Hepatocyte (in vitro differentiated cells): Measurements from ENCODE around the gene UCP3. TPM values are rescaled to one million over a fixed set of nuclear protein-coding genes. Genes with fewer than 3 reads are reported as not detected.

Experiments
- DNase-seq: peaks from one replicate; pipeline ENCODE4 v3.0.0-alpha.2; 2016; ENCODE audit warnings: low spot score
- H2AFZ ChIP-seq: fragments of 200-600 bp; sonication (generic); 2 replicates; pipeline ENCODE4 v1.6.0; 2016; ENCODE audit warnings: antibody characterized with exemption, mild to moderate bottlenecking
- H3K27ac ChIP-seq: fragments of 200-600 bp; sonication (generic); 2 replicates; pipeline ENCODE4 v1.5.1; 2016; ENCODE audit warnings: mild to moderate bottlenecking
- H3K27me3 ChIP-seq: fragments of 200-600 bp; sonication (generic); 2 replicates; pipeline ENCODE4 v1.6.1; 2016
- H3K36me3 ChIP-seq: fragments of 200-600 bp; sonication (generic); replicated peaks from 2 replicates; pipeline ENCODE4 v1.5.1; 2016; ENCODE audit warnings: low read depth; ENCODE audit not compliant: insufficient read depth
- H3K4me1 ChIP-seq: fragments of 200-600 bp; sonication (generic); 2 replicates; pipeline ENCODE4 v1.5.1; 2016; ENCODE audit warnings: mild to moderate bottlenecking, moderate library complexity; ENCODE audit not compliant: insufficient read depth
- H3K4me2 ChIP-seq: fragments of 200-600 bp; sonication (generic); 2 replicates; pipeline ENCODE4 v1.6.0; 2016
- H3K4me3 ChIP-seq: fragments of 200-600 bp; sonication (generic); 2 replicates; pipeline ENCODE4 v1.5.1; 2016; ENCODE audit warnings: mild to moderate bottlenecking
- H3K79me2 ChIP-seq: fragments of 200-600 bp; sonication (generic); 2 replicates; pipeline ENCODE4 v1.6.0; 2017; ENCODE audit warnings: mild to moderate bottlenecking
- H3K9me2 ChIP-seq: fragments of 200-600 bp; sonication (generic); replicated peaks from 2 replicates; pipeline ENCODE4 v1.6.0; 2017; ENCODE audit warnings: mild to moderate bottlenecking; ENCODE audit not compliant: insufficient read depth
- H3K9me3 ChIP-seq: fragments of 200-600 bp; sonication (generic); 2 replicates; pipeline ENCODE4 v1.5.1; 2016; ENCODE audit warnings: low read depth, mild to moderate bottlenecking
- H4K20me1 ChIP-seq: fragments of 200-600 bp; sonication (generic); 2 replicates; pipeline ENCODE4 v1.6.0; 2016; ENCODE audit warnings: mild to moderate bottlenecking; ENCODE audit not compliant: insufficient read depth, poor library complexity, severe bottlenecking
- CTCF ChIP-seq: fragments of 200-600 bp; sonication (generic); IDR thresholded peaks from 2 replicates; pipeline ENCODE4 v1.5.1; 2016; ENCODE audit warnings: antibody characterized with exemption, mild to moderate bottlenecking; ENCODE audit not compliant: poor library complexity
- EZH2 ChIP-seq: fragments of 200-600 bp; sonication (generic); IDR thresholded peaks from 2 replicates; pipeline ENCODE4 v1.6.1; 2016; ENCODE audit warnings: antibody characterized with exemption, mild to moderate bottlenecking, borderline replicate concordance
- EZH2phosphoT487 ChIP-seq: fragments of 200-600 bp; sonication (generic); IDR thresholded peaks from one replicate; pipeline ENCODE4 v1.6.1; 2018; ENCODE audit warnings: antibody characterized with exemption, mild to moderate bottlenecking, low read depth, moderate library complexity; ENCODE audit not compliant: unreplicated experiment, severe bottlenecking
- WGBS: methylation state at CpG from one replicate; pipeline ENCODE4 v1.1.6; 2016; ENCODE audit warnings: low lambda C conversion rate; ENCODE audit errors: missing lambda C conversion rate; 5-methylcytosine and 5-hydroxymethylcytosine counted together
- polyA plus RNA-seq: library from polyadenylated mRNA; unstranded; fragments of >200 nt; fragmentation: Nextera tagmentation; extraction: Ambion mirVana; gene quantifications from 2 replicates; pipeline ENCODE4 v1.2.1, GENCODE V29; 2016
- total RNA-seq: library from RNA; depleted of rRNA; stranded (reverse); fragments of >200 nt; gene quantifications from 2 replicates; pipeline ENCODE4 v1.2.3, GENCODE V29; 2014

UCP3 gene
- total and polyA plus RNA-seq, 2 experiments from 2014 or later: 0.80 TPM; not detected in 1

GRCh38 chr11:73961321-73961720 is 47.6 kb downstream of the UCP3 start:
- no peak overlapping the region for H3K27ac ChIP-seq
- no peaks in the 10 kb centered on the region for H3K4me1 ChIP-seq
- DNase-seq: no peak
- H3K79me2 ChIP-seq: no peaks in the 10 kb centered on the region
- H3K4me3 ChIP-seq: no peak overlapping the region
- no peaks in the 10 kb centered on the region for H4K20me1 ChIP-seq
- H3K9me3 ChIP-seq: no peaks in the 10 kb centered on the region
- no peak overlapping the region for H3K4me2 ChIP-seq
- no peaks in the 10 kb centered on the region for H3K27me3 ChIP-seq
- no peaks in the 10 kb centered on the region for H3K9me2 ChIP-seq
- WGBS: 78% methylated on average over 4 of the region's 4 CpGs
- TF ChIP-seq CTCF: no peak
- no peak for TF ChIP-seq EZH2
- no peak for TF ChIP-seq EZH2phosphoT487
- H2AFZ ChIP-seq: no peak overlapping the region
- H3K36me3 ChIP-seq: no peaks in the 10 kb centered on the region

GRCh38 chr11:73958521-73959141 is 50.3 kb downstream of the UCP3 start:
- H3K4me3 ChIP-seq: no peak overlapping the region
- H4K20me1 ChIP-seq: no peaks in the 10 kb centered on the region
- no peaks in the 10 kb centered on the region for H3K79me2 ChIP-seq
- TF ChIP-seq CTCF (no peak), EZH2 (no peak), EZH2phosphoT487 (no peak)
- no peaks in the 10 kb centered on the region for H3K36me3 ChIP-seq
- H3K4me2 ChIP-seq: no peak overlapping the region
- H3K4me1 ChIP-seq: no peaks in the 10 kb centered on the region
- no peak overlapping the region for H3K27ac ChIP-seq
- H3K9me3 ChIP-seq: no peaks in the 10 kb centered on the region
- H3K27me3 ChIP-seq: no peaks in the 10 kb centered on the region
- WGBS: 86% methylated on average over 18 of the region's 18 CpGs
- no peaks in the 10 kb centered on the region for H3K9me2 ChIP-seq
- no peak for DNase-seq
- H2AFZ ChIP-seq: no peak overlapping the region

- Histone ChIP-seq H4K20me1 (no peaks in the 10 kb centered on the region), H3K4me2 (no peak overlapping the region), H3K79me2 (no peaks in the 10 kb centered on the region), H3K4me1 (no peaks in the 10 kb centered on the region), H3K27ac (no peak overlapping the region), H3K36me3 (no peaks in the 10 kb centered on the region), H3K9me2 (no peaks in the 10 kb centered on the region), H3K4me3 (no peak overlapping the region), H3K27me3 (no peaks in the 10 kb centered on the region), H3K9me3 (no peaks in the 10 kb centered on the region), H2AFZ (no peak overlapping the region)
- no peak for DNase-seq
- 84% methylated on average over 24 of the region's 25 CpGs for WGBS
- no peak for TF ChIP-seq EZH2
These were observed 51.1 kb downstream of the UCP3 start for GRCh38 chr11:73957654-73958361.

GRCh38 chr11:73956876-73957653 is 51.8 kb downstream of the UCP3 start:
- DNase-seq: no peak
- H3K9me3 ChIP-seq: no peaks in the 10 kb centered on the region
- H3K9me2 ChIP-seq: no peaks in the 10 kb centered on the region
- H4K20me1 ChIP-seq: no peaks in the 10 kb centered on the region
- TF ChIP-seq EZH2phosphoT487 (no peak), CTCF (no peak), EZH2 (no peak)
- WGBS: 90% methylated on average over 29 of the region's 29 CpGs
- H3K4me2 ChIP-seq: no peak overlapping the region
- no peaks in the 10 kb centered on the region for H3K36me3 ChIP-seq
- no peaks in the 10 kb centered on the region for H3K27me3 ChIP-seq
- H3K27ac ChIP-seq: no peak overlapping the region
- no peak overlapping the region for H3K4me3 ChIP-seq
- no peaks in the 10 kb centered on the region for H3K4me1 ChIP-seq
- no peaks in the 10 kb centered on the region for H3K79me2 ChIP-seq
- no peak overlapping the region for H2AFZ ChIP-seq
